Stimulated activated CD4-positive, alpha-beta T cell treated with anti-CD3 and anti-CD28 coated beads, Interleukin-2, amount 100 ng/mL, for 48 hours (primary cell): ENCODE measurements around the gene RPL3.
A peak's percentile ranks its signal among the peaks of the same experiment; 100 is the strongest.

Experiments used
- DNase-seq, 2 donors: peaks; one replicate each; pipeline ENCODE4 v3.0.0-alpha.2; 2020

The RPL3 gene

GRCh38 chr22:39316440-39317083, 2.9 kb downstream of the RPL3 start:
- peak; percentile 70 to 77 for DNase-seq

- no peak for DNase-seq
These were observed 4.0 kb downstream of the RPL3 start for GRCh38 chr22:39315389-39315788.

DNA sequence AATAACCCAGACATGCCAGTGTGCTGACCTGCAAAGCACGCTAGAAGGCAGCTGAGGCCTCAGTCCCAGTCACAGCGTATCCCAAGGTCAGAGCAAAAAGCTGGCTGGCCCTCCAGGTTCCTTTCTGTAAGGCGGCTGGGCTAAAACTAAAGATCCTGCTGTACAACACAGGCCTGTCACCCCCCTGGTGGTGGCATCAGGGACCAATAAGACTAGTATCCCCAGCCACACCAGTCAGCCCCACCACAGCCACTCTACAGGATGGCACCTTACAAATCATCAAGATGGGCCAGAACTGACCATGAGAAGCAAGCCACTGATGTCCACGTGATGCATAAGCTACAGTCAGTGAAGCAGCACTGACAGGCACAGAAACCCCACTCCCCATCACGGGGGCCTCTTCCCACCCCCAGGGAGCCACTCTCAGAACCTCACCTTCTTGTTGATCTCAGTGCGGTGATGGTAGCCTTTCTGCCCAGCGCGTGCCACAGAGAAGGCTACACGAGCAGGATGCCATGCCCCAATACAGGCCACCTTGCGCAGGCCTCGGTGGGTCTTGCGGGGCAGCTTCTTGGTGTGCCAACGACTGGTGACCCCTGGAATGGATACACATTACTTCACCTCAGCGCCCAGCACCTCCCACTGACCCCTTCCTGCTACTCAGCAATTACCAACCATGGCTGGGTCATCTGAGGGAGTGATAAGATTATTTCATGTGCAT, 5.0 kb downstream of the RPL3 start:
- DNase-seq: no peak

GRCh38 chr22:39313258-39314001, 6.0 kb downstream of the RPL3 start:
- no peak for DNase-seq

DNA sequence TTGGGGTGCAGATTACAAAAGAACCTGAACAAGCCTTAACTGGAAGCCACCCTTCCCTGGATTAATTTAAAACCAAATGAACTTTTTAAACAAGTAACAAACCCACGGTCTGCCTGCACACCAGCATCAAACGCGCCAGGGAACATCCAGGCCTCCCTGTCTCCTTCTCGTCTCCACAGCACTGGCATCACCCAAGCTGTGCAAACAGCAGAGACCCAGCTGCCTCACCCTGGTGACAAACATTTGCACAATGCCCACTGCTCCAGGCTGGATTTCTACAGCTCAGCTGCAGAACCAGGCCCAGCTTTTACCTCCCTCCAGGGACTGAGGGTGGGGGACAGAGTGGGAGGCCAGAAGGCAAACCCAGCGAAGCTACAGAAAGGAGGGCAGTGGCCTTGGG, 7.0 kb downstream of the RPL3 start:
- DNase-seq: no peak

- DNase-seq: no peak
These were observed 7.6 kb downstream of the RPL3 start for GRCh38 chr22:39311592-39312400.

GRCh38 chr22:39309881-39310714, 9.3 kb downstream of the RPL3 start:
- DNase-seq: no peak

- DNase-seq: no peak
These were observed 10.0 kb downstream of the RPL3 start for GRCh38 chr22:39309364-39309861.

GRCh38 chr22:39308614-39309363, 10.6 kb downstream of the RPL3 start:
- DNase-seq: no peak

GRCh38 chr22:39306456-39307361, 12.7 kb downstream of the RPL3 start:
- peak; percentile 58 to 64 for DNase-seq

- DNase-seq: no peak
These were observed 15.3 kb downstream of the RPL3 start for GRCh38 chr22:39303892-39304671.

DNA sequence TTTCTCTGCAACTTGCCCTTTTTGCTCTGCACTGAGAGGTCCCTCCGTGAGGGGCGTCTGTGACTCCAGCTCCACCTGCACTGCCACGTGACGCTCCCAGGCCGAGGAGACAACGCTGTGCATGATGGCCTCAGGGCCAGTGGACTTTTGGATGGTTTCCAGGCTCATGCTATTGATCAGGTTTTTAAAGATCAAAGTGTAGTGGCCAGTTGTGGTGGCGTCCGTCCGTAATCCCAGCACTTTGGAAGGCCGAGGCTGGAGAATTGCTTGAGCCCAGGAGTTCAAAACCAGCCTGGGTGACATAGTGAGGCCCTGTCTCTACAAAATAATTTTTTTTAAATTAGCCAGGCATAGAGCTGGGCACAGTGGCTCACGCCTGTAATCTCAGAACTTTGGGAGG, 16.1 kb downstream of the RPL3 start:
- no peak for DNase-seq

DNA sequence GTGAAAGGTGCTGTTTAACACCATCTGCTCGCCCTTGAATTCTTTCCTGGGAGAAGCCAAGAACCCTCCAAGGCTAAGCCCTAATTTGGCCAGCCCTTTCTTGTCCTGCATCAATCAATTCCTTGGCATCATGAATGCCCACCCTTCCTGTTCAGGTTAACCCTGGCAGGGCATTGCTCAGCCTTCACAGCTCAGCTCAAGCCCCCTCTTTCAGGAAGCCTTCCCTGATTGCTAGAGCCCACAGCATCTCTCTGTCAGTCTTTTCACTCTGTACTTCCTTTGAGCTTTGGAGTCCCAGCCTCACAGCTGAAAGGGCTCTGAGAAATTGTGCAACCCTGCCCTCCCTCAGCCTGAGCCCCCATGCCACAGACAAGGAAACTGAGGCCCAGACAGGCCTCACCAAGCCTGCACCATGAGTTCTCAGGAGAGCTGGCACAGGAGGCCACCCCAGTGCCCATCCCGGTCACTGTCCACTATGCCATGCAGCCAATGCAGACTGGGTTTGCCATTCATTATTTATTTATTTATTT, 16.9 kb downstream of the RPL3 start:
- DNase-seq: no peak

- DNase-seq: no peak
These were observed 17.5 kb downstream of the RPL3 start for GRCh38 chr22:39301926-39302325.

DNA sequence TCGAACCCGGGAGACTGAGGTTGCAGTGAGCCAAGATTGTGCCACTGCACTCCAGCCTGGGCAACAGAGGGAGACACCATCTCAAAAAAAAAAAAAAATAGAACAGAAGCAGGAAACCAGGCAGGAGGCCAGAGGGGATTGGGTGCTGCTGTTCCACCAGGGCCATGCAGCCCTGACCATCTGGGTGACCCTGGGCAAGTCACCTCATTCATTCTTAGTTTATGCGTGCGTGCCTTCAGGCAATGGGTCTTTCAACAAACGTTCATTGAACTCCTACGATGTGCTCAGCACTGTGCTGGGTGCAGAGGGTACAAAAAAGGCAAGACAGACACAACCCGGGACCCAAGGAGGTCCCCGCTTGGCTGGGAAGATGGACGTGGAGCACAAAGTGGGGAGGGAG, 18.3 kb downstream of the RPL3 start:
- DNase-seq: no peak

- no peak for DNase-seq
These were observed 19.1 kb downstream of the RPL3 start for GRCh38 chr22:39300186-39300830.

DNA sequence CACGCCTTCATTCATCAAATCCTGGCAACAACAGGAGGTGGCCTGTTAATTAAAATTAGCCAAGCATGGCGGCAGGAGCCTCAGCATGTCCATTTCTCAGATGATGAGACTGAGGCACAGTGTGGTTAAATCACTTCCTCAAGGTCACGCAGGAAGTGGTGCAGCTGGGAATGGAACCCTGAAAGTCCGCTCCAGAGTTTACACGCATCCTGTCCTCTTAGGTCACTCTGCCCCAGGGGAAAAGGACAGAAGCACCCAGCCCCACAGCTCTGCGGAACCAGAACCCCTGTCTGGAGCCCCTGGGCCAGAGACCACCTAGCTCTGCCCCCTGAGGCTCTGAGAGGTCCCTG, 19.6 kb downstream of the RPL3 start:
- no peak for DNase-seq

GRCh38 chr22:39298241-39298987, 21.0 kb downstream of the RPL3 start:
- DNase-seq: no peak
